CD4-positive, alpha-beta T cell treated with Interleukin-4 for 1 hour (primary cell): ENCODE results near the gene CSNK1A1.
A peak's percentile ranks its signal among the peaks of the same experiment; 100 is the strongest.
"Not testable (repeated sequence)": the region's sequence is repeated elsewhere in the genome, so short reads cannot be mapped to it uniquely, and the experiment has no call there.

ENCODE experiments used
- DNase-seq, 2 donors: peaks; one replicate each; pipeline ENCODE4 v3.0.0-alpha.2; 2020 to 2022

The CSNK1A1 gene

GRCh38 chr5:149489605-149490037, 61.6 kb downstream of the CSNK1A1 start:
- DNase-seq, result no peak

GRCh38 chr5:149488645-149489306, 62.5 kb downstream of the CSNK1A1 start:
- peak in 1 of 2 donors; percentile 19 for DNase-seq

GRCh38 chr5:149487672-149488071, 63.6 kb downstream of the CSNK1A1 start:
- DNase-seq, result no peak

GRCh38 chr5:149486726-149487635, 64.3 kb downstream of the CSNK1A1 start:
- DNase-seq, result no peak

GRCh38 chr5:149485655-149486615, 65.3 kb downstream of the CSNK1A1 start:
- no peak for DNase-seq

GRCh38 chr5:149481485-149481884, 69.8 kb downstream of the CSNK1A1 start:
- DNase-seq, result no peak

GRCh38 chr5:149478761-149479160, 72.5 kb downstream of the CSNK1A1 start:
- DNase-seq, result no peak

- DNase-seq, result no peak
These were observed 75.5 kb downstream of the CSNK1A1 start for GRCh38 chr5:149475777-149476176.

GRCh38 chr5:149474198-149474597, 77.0 kb downstream of the CSNK1A1 start:
- no peak for DNase-seq

- no peak for DNase-seq
These were observed 77.8 kb downstream of the CSNK1A1 start for GRCh38 chr5:149473441-149473840.

GRCh38 chr5:149472399-149472798, 78.8 kb downstream of the CSNK1A1 start:
- DNase-seq, result no peak

- DNase-seq, result no peak
These were observed 79.6 kb downstream of the CSNK1A1 start for GRCh38 chr5:149471406-149472183.

GRCh38 chr5:149470942-149471341, 80.3 kb downstream of the CSNK1A1 start:
- DNase-seq, result no peak

- DNase-seq, result no peak
These were observed 84.7 kb downstream of the CSNK1A1 start for GRCh38 chr5:149466457-149466972.

GRCh38 chr5:149464796-149465489, 86.3 kb downstream of the CSNK1A1 start:
- no peak for DNase-seq

- DNase-seq, result not testable (repeated sequence)
These were observed 89.3 kb downstream of the CSNK1A1 start for GRCh38 chr5:149461907-149462306.

- DNase-seq, result no peak
These were observed 91.3 kb downstream of the CSNK1A1 start for GRCh38 chr5:149459891-149460290.

GRCh38 chr5:149457393-149457763, 93.9 kb downstream of the CSNK1A1 start:
- no peak for DNase-seq

- no peak for DNase-seq
These were observed 94.4 kb downstream of the CSNK1A1 start for GRCh38 chr5:149456597-149457392.

- no peak for DNase-seq
These were observed 95.3 kb downstream of the CSNK1A1 start for GRCh38 chr5:149455889-149456409.
